Measurements from ENCODE around the gene ZNF491. TPM values are rescaled to one million over a fixed set of nuclear protein-coding genes. Genes with fewer than 3 reads are reported as not detected.
"Not testable (repeated sequence)": the region's sequence is repeated elsewhere in the genome, so short reads cannot be mapped to it uniquely, and the experiment has no call there.

Gene ZNF491
- polyA plus RNA-seq, 3 donors from 2014 or later, result 1.1 TPM; not detected in 2

GRCh38 chr19:11821474-11822109 lies 23.3 kb downstream of the ZNF491 start:
- H3K27me3 Mint-ChIP-seq (ENCODE audit: low read depth in 3 of 3), result no peaks in the 10 kb centered on the region
- H3K27ac Mint-ChIP-seq, result peak overlapping the region in 1 of 6 donors; percentile 70
- no peak overlapping the region for H3K4me3 Mint-ChIP-seq
- peaks cover 21 to 22% of the 10 kb centered on the region in 2 donors for H3K4me1 Mint-ChIP-seq
- peaks cover 0 to 18% (median 3%) of the 10 kb centered on the region in 6 donors for H3K9me3 Mint-ChIP-seq
- DNase-seq, result no peak
- peaks cover 20 to 26% (median 23%) of the 10 kb centered on the region in 3 donors for H3K36me3 Mint-ChIP-seq

GRCh38 chr19:11828957-11829876 lies 30.9 kb downstream of the ZNF491 start:
- H3K4me3 Mint-ChIP-seq; H3K27ac Mint-ChIP-seq; H3K27me3 Mint-ChIP-seq (ENCODE audit: low read depth in 3 of 3); H3K4me1 Mint-ChIP-seq; DNase-seq: not testable (repeated sequence)
- Mint-ChIP-seq H3K9me3 (peaks cover 27 to 80% (median 42%) of the 10 kb centered on the region in 6 donors), H3K36me3 (peaks cover 61 to 71% (median 64%) of the 10 kb centered on the region in 3 donors)

DNA sequence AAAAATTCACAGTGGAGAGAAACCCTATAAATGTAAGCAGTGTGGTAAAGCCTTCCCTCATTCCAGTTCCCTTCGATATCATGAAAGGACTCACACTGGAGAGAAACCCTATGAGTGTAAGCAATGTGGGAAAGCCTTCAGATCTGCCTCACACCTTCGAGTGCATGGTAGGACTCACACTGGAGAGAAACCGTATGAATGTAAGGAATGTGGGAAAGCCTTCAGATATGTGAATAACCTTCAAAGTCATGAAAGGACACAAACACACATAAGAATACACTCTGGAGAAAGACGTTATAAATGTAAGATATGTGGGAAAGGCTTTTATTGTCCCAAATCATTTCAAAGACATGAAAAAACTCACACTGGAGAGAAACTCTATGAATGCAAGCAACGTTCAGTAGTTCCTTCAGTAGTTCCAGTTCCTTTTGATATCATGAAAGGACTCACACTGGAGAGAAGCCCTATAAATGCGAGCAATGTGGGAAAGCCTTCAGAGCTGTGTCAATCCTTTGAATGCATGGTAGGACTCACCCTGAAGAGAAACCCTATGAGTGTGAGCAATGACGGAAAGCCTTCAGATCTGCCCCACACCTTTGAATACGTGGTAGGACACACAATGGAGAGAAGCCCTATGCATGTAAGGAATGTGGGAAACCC lies 34.1 kb downstream of the ZNF491 start:
- Mint-ChIP-seq H3K27ac (no peak overlapping the region), H3K4me1 (peaks cover 0 to 4% of the 10 kb centered on the region in 2 donors), H3K27me3 (ENCODE audit: low read depth in 3 of 3) (peaks cover 0 to 2% (median 1%) of the 10 kb centered on the region in 3 donors), H3K36me3 (peaks cover 52 to 70% (median 62%) of the 10 kb centered on the region in 3 donors), H3K9me3 (peaks cover 27 to 79% (median 43%) of the 10 kb centered on the region in 6 donors), H3K4me3 (no peak overlapping the region)
- no peak for DNase-seq

GRCh38 chr19:11833541-11833940 lies 35.2 kb downstream of the ZNF491 start:
- DNase-seq, result no peak
- Mint-ChIP-seq H3K4me1 (no peaks in the 10 kb centered on the region), H3K4me3 (no peak overlapping the region), H3K27me3 (ENCODE audit: low read depth in 3 of 3) (peaks cover 0 to 2% (median 1%) of the 10 kb centered on the region in 3 donors), H3K27ac (no peak overlapping the region), H3K36me3 (peaks cover 47 to 62% (median 52%) of the 10 kb centered on the region in 3 donors), H3K9me3 (peaks cover 25 to 68% (median 42%) of the 10 kb centered on the region in 6 donors)

DNA sequence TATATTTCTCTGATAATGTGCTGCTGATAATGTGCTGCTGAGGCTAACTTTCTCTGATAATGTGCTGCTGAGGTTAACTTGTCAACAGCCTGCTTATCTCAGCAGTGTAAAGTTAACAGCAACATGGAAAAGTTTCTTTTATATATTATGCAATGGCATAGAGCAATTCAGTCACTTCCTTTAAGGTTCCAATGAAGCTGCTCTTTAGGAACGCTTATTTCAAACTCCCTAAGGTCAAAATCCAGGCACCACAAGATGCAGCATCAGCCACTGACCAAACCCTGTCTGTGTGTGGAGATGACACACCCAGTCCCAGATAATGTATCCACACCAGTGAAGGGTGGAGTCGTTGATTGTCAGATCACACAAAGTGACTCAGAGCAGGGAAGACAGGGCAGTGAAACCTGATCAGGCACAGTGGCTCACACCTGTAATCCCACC lies 37.3 kb downstream of the ZNF491 start:
- H3K36me3 Mint-ChIP-seq, result peaks cover 31 to 46% (median 39%) of the 10 kb centered on the region in 3 donors
- DNase-seq; H3K4me1 Mint-ChIP-seq; H3K27me3 Mint-ChIP-seq (ENCODE audit: low read depth in 3 of 3); H3K27ac Mint-ChIP-seq; H3K4me3 Mint-ChIP-seq: not testable (repeated sequence)
- H3K9me3 Mint-ChIP-seq, result peaks cover 17 to 57% (median 32%) of the 10 kb centered on the region in 6 donors

DNA sequence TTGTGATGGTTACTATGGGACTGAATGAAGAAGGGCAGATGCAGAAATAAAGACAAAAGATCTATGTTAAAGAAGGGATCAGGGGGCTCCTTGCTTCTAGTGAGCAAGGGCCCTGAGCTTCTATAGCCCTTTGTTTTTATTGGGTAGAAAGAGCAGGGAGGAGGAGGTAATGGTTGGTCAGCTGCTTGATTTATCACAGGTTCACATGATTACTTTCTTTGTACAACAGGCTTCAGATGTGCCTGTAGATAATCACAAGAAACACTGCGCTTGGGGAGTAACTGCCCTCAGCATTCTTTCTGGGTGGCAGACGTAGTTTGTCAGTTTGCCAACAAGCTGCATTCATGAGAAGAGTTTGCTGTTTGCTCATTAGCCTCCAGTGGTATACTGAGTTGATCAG lies 45.4 kb downstream of the ZNF491 start:
- H3K27me3 Mint-ChIP-seq (ENCODE audit: low read depth in 3 of 3), result peaks cover 0 to 7% (median 2%) of the 10 kb centered on the region in 3 donors
- H3K36me3 Mint-ChIP-seq, result peaks cover 0 to 4% (median 3%) of the 10 kb centered on the region in 3 donors
- peaks cover 10 to 12% of the 10 kb centered on the region in 2 donors for H3K4me1 Mint-ChIP-seq
- H3K4me3 Mint-ChIP-seq, result no peak overlapping the region
- H3K9me3 Mint-ChIP-seq, result peaks cover 0 to 5% (median 0%) of the 10 kb centered on the region in 6 donors
- H3K27ac Mint-ChIP-seq, result no peak overlapping the region
- DNase-seq, result no peak

DNA sequence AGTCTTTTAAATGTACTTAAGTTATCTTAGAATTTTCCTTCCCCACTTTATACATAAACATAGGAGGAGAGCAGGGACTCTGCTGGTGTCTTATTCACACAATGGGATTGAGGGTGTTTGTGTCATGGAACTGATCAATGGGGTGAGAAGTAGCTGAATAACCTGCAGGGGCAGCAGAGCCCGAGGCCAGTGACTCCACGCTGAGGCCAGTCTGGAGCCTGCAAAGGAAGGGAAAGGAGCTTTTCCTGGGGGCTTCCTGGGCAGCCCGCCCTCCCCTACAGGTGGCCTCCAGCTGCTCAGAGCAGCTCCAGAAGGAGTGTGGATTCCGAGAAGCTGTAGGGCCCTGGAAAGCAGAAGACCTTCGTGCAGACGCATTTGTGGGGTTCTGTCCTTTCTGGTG lies 49.3 kb downstream of the ZNF491 start:
- Mint-ChIP-seq H3K4me3 (peak overlapping the region in 4 of 5 donors; percentile 35 to 96 (median 92)), H3K27ac (peak overlapping the region in 4 of 6 donors; percentile 28 to 95 (median 68)), H3K4me1 (peaks cover 23 to 35% of the 10 kb centered on the region in 2 donors)
- not testable (repeated sequence) for H3K9me3 Mint-ChIP-seq; DNase-seq; H3K36me3 Mint-ChIP-seq; H3K27me3 Mint-ChIP-seq (ENCODE audit: low read depth in 3 of 3)

- peaks cover 23 to 35% of the 10 kb centered on the region in 2 donors for H3K4me1 Mint-ChIP-seq
- no peak for DNase-seq
- H3K27ac Mint-ChIP-seq, result peak overlapping the region; percentile 80 to 95 (median 90)
- H3K27me3 Mint-ChIP-seq (ENCODE audit: low read depth in 3 of 3), result peaks cover 0 to 7% (median 2%) of the 10 kb centered on the region in 3 donors
- H3K4me3 Mint-ChIP-seq, result peak overlapping the region; percentile 90 to 96 (median 93)
- H3K36me3 Mint-ChIP-seq, result no peaks in the 10 kb centered on the region
- no peaks in the 10 kb centered on the region for H3K9me3 Mint-ChIP-seq
Observed at GRCh38 chr19:11848200-11848593, 49.9 kb downstream of the ZNF491 start.

GRCh38 chr19:11848594-11849469 lies 50.5 kb downstream of the ZNF491 start, which contains the start of gene ZNF439:
TSS of gene ZNF439 (plus strand) at chr19:11848726. CDS start at chr19:11848868, 142 bp downstream.
- H3K27ac Mint-ChIP-seq, result peak within 1 kb of the TSS; percentile 80 to 95 (median 91)
- peaks cover 0 to 7% (median 2%) of the 10 kb centered on the region in 3 donors for H3K27me3 Mint-ChIP-seq (ENCODE audit: low read depth in 3 of 3)
- peaks cover 23 to 35% of the 10 kb centered on the region in 2 donors for H3K4me1 Mint-ChIP-seq
- H3K36me3 Mint-ChIP-seq, result no peaks in the 10 kb centered on the region
- DNase-seq, result peak; percentile 84 to 85 (median 85)
- peak within 1 kb of the TSS; percentile 90 to 96 (median 93) for H3K4me3 Mint-ChIP-seq
- no peaks in the 10 kb centered on the region for H3K9me3 Mint-ChIP-seq

DNA sequence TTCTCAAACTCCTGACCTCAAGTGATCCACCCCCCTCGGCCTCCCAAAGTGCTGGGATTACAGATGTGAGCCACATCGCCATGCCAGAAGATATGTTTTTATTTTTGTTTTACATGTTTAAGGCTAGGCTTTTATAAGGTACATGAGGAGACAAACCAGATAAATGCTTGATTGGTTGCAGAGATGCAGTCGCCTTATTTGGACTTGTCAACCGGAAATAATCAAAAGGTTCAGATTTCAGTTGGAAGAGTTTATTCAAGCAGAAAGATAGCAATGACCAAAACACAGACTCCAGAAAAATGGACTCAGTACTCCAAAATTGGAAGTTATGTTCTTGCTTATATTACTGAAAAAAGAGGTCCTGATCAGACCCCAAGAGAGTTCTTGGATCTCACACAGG lies 52.0 kb downstream of the ZNF491 start:
- H3K9me3 Mint-ChIP-seq; H3K27me3 Mint-ChIP-seq (ENCODE audit: low read depth in 3 of 3); H3K27ac Mint-ChIP-seq; H3K36me3 Mint-ChIP-seq; DNase-seq: not testable (repeated sequence)
- Mint-ChIP-seq H3K4me1 (peaks cover 25 to 35% of the 10 kb centered on the region in 2 donors), H3K4me3 (peak overlapping the region in 3 of 5 donors; percentile 10 to 96 (median 93))

- no peak overlapping the region for H3K27ac Mint-ChIP-seq
- peaks cover 19 to 36% of the 10 kb centered on the region in 2 donors for H3K4me1 Mint-ChIP-seq
- DNase-seq, result no peak
- H3K9me3 Mint-ChIP-seq, result peaks cover 0 to 16% (median under 1%) of the 10 kb centered on the region in 6 donors
- H3K27me3 Mint-ChIP-seq (ENCODE audit: low read depth in 3 of 3), result peaks cover 2 to 5% (median 3%) of the 10 kb centered on the region in 3 donors
- no peak overlapping the region for H3K4me3 Mint-ChIP-seq
- peaks cover 7 to 24% (median 14%) of the 10 kb centered on the region in 3 donors for H3K36me3 Mint-ChIP-seq
Observed at GRCh38 chr19:11853358-11853757, 55.0 kb downstream of the ZNF491 start.

DNA sequence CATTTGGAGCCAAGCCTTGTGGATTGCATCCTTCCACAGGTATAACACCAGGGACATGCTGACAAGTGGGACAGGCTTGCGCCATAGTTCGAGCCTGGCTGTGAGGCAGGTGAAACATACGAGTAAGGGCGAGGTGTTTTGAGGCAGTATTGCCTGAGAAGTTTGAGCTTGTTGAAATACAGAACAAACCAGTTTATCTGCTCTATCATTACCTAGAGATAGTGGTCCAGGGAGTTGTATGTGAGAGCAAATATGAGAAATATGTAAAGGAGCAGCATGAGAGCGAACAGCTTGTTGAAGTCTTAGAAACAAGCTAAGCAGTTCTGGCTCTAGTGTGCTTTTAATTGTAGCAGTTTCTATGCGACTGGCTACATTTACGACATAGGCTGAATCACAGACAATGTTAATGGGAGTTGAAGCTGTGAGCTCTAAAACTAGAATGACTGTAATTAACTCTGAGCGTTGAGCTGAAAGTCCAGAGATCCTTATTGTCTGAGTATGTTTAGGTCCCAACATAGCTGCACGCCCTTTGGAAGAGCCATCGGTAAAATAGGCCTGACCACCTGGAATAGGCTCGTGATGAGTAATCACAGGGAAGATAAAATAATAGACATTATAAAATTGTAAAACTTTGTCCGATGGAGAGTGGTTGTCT lies 58.4 kb downstream of the ZNF491 start:
- DNase-seq, result no peak
- H3K9me3 Mint-ChIP-seq, result peaks cover 0 to 50% (median 6%) of the 10 kb centered on the region in 6 donors
- no peak overlapping the region for H3K4me3 Mint-ChIP-seq
- H3K36me3 Mint-ChIP-seq, result peaks cover 18 to 27% (median 24%) of the 10 kb centered on the region in 3 donors
- peaks cover 0 to 5% (median 2%) of the 10 kb centered on the region in 3 donors for H3K27me3 Mint-ChIP-seq (ENCODE audit: low read depth in 3 of 3)
- peaks cover 5 to 14% of the 10 kb centered on the region in 2 donors for H3K4me1 Mint-ChIP-seq
- no peak overlapping the region for H3K27ac Mint-ChIP-seq
